Gastrocnemius medialis (tissue), 4 donors: ENCODE data around the gene MACROD1. TPM values are rescaled to one million over a fixed set of nuclear protein-coding genes. Genes with fewer than 3 reads are reported as not detected.

Experiments used
- ATAC-seq, 2 donors: fragments of 150-250 bp; one replicate each; pipeline ENCODE4 v1.9.1; 2016
- DNase-seq, 2 donors: peaks; one replicate each; pipeline ENCODE4 v3.0.0-alpha.2; 2019
- H3K27ac ChIP-seq, 4 donors: fragments of 200-600 bp; sonication (generic); 1 replicate in 1 of 4; 2 replicates in 3 of 4; pipeline ENCODE4 v1.5.1; 2016 to 2018; ENCODE audit warnings: mild to moderate bottlenecking in 2 of 4, moderate library complexity in 1 of 4
- H3K27me3 ChIP-seq, 3 donors: fragments of 200-600 bp; sonication (generic) in 2 of 3; 1 replicate in 1 of 3; 2 replicates in 2 of 3; pipeline versions ENCODE4 v1.5.1 to v1.6.0; 2016 to 2019; ENCODE audit warnings: mild to moderate bottlenecking in 1 of 3, moderate library complexity in 1 of 3
- H3K36me3 ChIP-seq, 2 donors: fragments of 200-600 bp; sonication (generic) in 1 of 2; one replicate each; pipeline ENCODE4 v1.5.1; 2017 to 2018
- H3K4me1 ChIP-seq, 2 donors: fragments of 200-600 bp; sonication (generic) in 1 of 2; one replicate each; pipeline ENCODE4 v1.5.1; 2016 to 2017; ENCODE audit warnings: mild to moderate bottlenecking in 2 of 2
- H3K4me3 ChIP-seq, 4 donors: fragments of 200-600 bp; sonication (generic) in 3 of 4; 1 replicate in 1 of 4; 2 replicates in 3 of 4; pipeline ENCODE4 v1.5.1; 2016 to 2019; ENCODE audit warnings: mild to moderate bottlenecking in 2 of 4
- H3K9me3 ChIP-seq, 3 donors: fragments of 200-600 bp; sonication (generic) in 2 of 3; 1 replicate in 1 of 3; 2 replicates in 2 of 3; pipeline ENCODE4 v1.5.1; 2016 to 2019
- CTCF ChIP-seq, 5 experiments: fragments of 450-650 bp in 3 of 5; fragments of 200-600 bp in 2 of 5; sonication (generic) in 2 of 5; IDR thresholded peaks in 4 of 5; conservative IDR thresholded peaks in 1 of 5; 1 replicate in 4 of 5; 2 replicates in 1 of 5; pipeline ENCODE4 v1.5.1; 2016 to 2019; ENCODE audit warnings: antibody characterized with exemption in 5 of 5, mild to moderate bottlenecking in 3 of 5, moderate library complexity in 3 of 5
- POLR2A ChIP-seq, 2 donors: fragments of 450-650 bp; IDR thresholded peaks; one replicate each; pipeline ENCODE4 v1.6.1; 2017; ENCODE audit warnings: antibody characterized with exemption in 2 of 2, mild to moderate bottlenecking in 2 of 2, moderate library complexity in 2 of 2
- in situ Hi-C, 4 donors: fragments of 200-750 bp; cut with MboI; loops; one replicate each; pipeline versions ENCODE4 v1.15.0 to v1.8.0; 2017; ENCODE audit warnings: low sequenced_read_pairs in 4 of 4
- intact Hi-C: fragments of 100-400 bp; cut with DNase I; formaldehyde crosslinking; loops from one replicate; pipeline ENCODE4 v1.15.1; 2023; ENCODE audit warnings: low total_unique reads
- total RNA-seq, 4 donors: library from RNA; depleted of rRNA; stranded (reverse); fragments of >200 nt; gene quantifications; one replicate each; pipeline versions ENCODE4 v1.1.0 to v1.2.3, GENCODE V29; 2016

The MACROD1 gene
- total RNA-seq, 4 donors from 2014 or later, result 162 to 308 (median 205) TPM

GRCh38 chr11:64148226-64148916, 17.5 kb downstream of the MACROD1 start:
- in situ Hi-C loops (loop anchor here (5.0 to 25.0 kb wide), 4 partner anchors 146 to 311 kb away; partner anchors contain the start of gene MARK2 (in 3 of the 4)), intact Hi-C loops (loop anchor here (1.0 to 2.0 kb wide), 2 partner anchors 148 to 312 kb away; no protein-coding TSS in a partner anchor)
- Histone ChIP-seq H3K27ac (peak overlapping the region; percentile 35 to 96 (median 66)), H3K4me3 (peak overlapping the region; percentile 26 to 45 (median 30)), H3K27me3 (no peaks in the 10 kb centered on the region), H3K36me3 (no peaks in the 10 kb centered on the region), H3K4me1 (peaks cover 44 to 69% of the 10 kb centered on the region in 2 donors), H3K9me3 (no peaks in the 10 kb centered on the region)
- DNase-seq (peak; percentile 44 to 70), ATAC-seq (peak; percentile 50 to 57)
- TF ChIP-seq POLR2A (IDR thresholded peaks at IDR 0.05), result no peak
- TF ChIP-seq CTCF (IDR thresholded peaks at IDR 0.05 in 4 of 5, conservative IDR thresholded peaks at IDR 0.05 in 1 of 5), result peak; percentile 86 to 96 (median 94)

GRCh38 chr11:64146036-64146955, 19.6 kb downstream of the MACROD1 start:
- H3K4me1 ChIP-seq, result peaks cover 32 to 50% of the 10 kb centered on the region in 2 donors
- TF ChIP-seq CTCF (IDR thresholded peaks at IDR 0.05 in 4 of 5, conservative IDR thresholded peaks at IDR 0.05 in 1 of 5) (peak; percentile 17 to 61 (median 42)), POLR2A (IDR thresholded peaks at IDR 0.05) (no peak)
- DNase-seq (peak in 1 of 2 donors; percentile 45), ATAC-seq (peak in 1 of 2 donors; percentile 10)
- in situ Hi-C loops, result loop anchor here (5.0 to 25.0 kb wide), 4 partner anchors 144 to 309 kb away; partner anchors contain the start of gene MARK2 (in 3 of the 4)
- H3K36me3 ChIP-seq, result no peaks in the 10 kb centered on the region
- H3K27ac ChIP-seq, result peak overlapping the region in 2 of 4 donors; percentile 11 to 46
- no peak overlapping the region for H3K4me3 ChIP-seq
- intact Hi-C loops, result no loop called here
- H3K27me3 ChIP-seq, result no peaks in the 10 kb centered on the region
- no peaks in the 10 kb centered on the region for H3K9me3 ChIP-seq

- peak overlapping the region in 1 of 4 donors; percentile 46 for H3K27ac ChIP-seq
- no peak overlapping the region for H3K4me3 ChIP-seq
- in situ Hi-C loops, result loop anchor here (5.0 to 25.0 kb wide), 4 partner anchors 143 to 308 kb away; partner anchors contain the start of gene MARK2 (in 3 of the 4)
- H3K4me1 ChIP-seq, result peaks cover 24 to 47% of the 10 kb centered on the region in 2 donors
- no peaks in the 10 kb centered on the region for H3K27me3 ChIP-seq
- DNase-seq (no peak), ATAC-seq (no peak)
- TF ChIP-seq CTCF (IDR thresholded peaks at IDR 0.05 in 4 of 5, conservative IDR thresholded peaks at IDR 0.05 in 1 of 5), result no peak
- TF ChIP-seq POLR2A (IDR thresholded peaks at IDR 0.05), result no peak
- no peaks in the 10 kb centered on the region for H3K9me3 ChIP-seq
- H3K36me3 ChIP-seq, result no peaks in the 10 kb centered on the region
- intact Hi-C loops, result no loop called here
These were observed 21.1 kb downstream of the MACROD1 start for GRCh38 chr11:64144587-64145472.
